ENCODE measurements around the gene POU3F3.

DNA sequence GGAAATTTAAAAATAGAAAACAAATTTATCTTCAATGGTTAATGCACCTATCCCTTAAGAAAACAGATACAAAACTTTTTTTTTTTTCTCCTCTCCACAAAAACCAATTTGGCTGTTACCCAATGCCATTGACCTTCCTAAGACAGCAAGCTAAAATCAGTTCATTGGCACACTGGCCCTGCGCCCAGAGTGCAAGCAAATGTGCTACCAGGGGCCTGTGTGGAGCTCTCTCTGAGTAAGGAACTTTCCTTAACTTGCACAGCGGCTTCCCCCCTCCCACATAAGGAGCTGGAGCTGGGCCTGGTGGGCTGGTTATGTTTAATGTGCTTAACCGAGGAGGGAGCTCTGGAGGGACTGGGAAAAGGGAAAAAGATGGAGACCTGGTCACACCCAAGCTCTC lies 17.6 kb upstream of the POU3F3 start:
- TF ChIP-seq POLR2A (IDR thresholded peaks at IDR 0.05; ENCODE audit: low read length) (no peak), GATA1 (IDR thresholded peaks at IDR 0.05; ENCODE audit: low read depth, low read length) (no peak)

Measured in erythroblast (primary cell).